NCI-H82 (cell line): ENCODE data around the gene TSPYL2.
A peak's percentile ranks its signal among the peaks of the same experiment; 100 is the strongest.

ENCODE experiments used
- DNase-seq: peaks from one replicate; lab custom pipeline; 2025; lab: John Stamatoyannopoulos, UW

Gene TSPYL2

GRCh38 chrX:53081925-53082772 is at the start of gene TSPYL2:
Gene TSPYL2, plus strand, starts transcription at chrX:53082367. Its CDS starts 132 bp downstream, at chrX:53082499.
- DNase-seq, result peak; percentile 98

- DNase-seq, result no peak
Observed at GRCh38 chrX:53036149-53036548, 46.0 kb upstream of the TSPYL2 start.

- DNase-seq, result no peak
Observed at GRCh38 chrX:53039236-53039635, 42.9 kb upstream of the TSPYL2 start.

- no peak for DNase-seq
Observed at GRCh38 chrX:53044995-53045394, 37.2 kb upstream of the TSPYL2 start.

- peak; percentile 45 for DNase-seq
Observed at GRCh38 chrX:53047228-53047627, 34.9 kb upstream of the TSPYL2 start.

- peak; percentile 86 for DNase-seq
Observed at GRCh38 chrX:53048169-53049126, 33.7 kb upstream of the TSPYL2 start, which contains the start of gene GPR173. Gene GPR173, plus strand, starts transcription at chrX:53048789. Its CDS starts 27,833 bp downstream, at chrX:53076622.

GRCh38 chrX:53049127-53049517 is 33.0 kb upstream of the TSPYL2 start:
- DNase-seq, result peak; percentile 43

GRCh38 chrX:53050841-53051240 is 31.3 kb upstream of the TSPYL2 start:
- DNase-seq, result no peak

- no peak for DNase-seq
Observed at GRCh38 chrX:53055244-53055849, 26.8 kb upstream of the TSPYL2 start.

- no peak for DNase-seq
Observed at GRCh38 chrX:53056292-53056691, 25.9 kb upstream of the TSPYL2 start.

- no peak for DNase-seq
Observed at GRCh38 chrX:53065104-53065503, 17.1 kb upstream of the TSPYL2 start.

- no peak for DNase-seq
Observed at GRCh38 chrX:53071064-53071463, 11.1 kb upstream of the TSPYL2 start.

- peak; percentile 88 for DNase-seq
Observed at GRCh38 chrX:53071604-53072417, 10.4 kb upstream of the TSPYL2 start.

- no peak for DNase-seq
Observed at GRCh38 chrX:53072418-53073114, 9.6 kb upstream of the TSPYL2 start.

- peak; percentile 95 for DNase-seq
Observed at GRCh38 chrX:53073115-53073586, 9.0 kb upstream of the TSPYL2 start.

- no peak for DNase-seq
Observed at GRCh38 chrX:53075011-53075410, 7.2 kb upstream of the TSPYL2 start.

GRCh38 chrX:53076671-53077070 is 5.5 kb upstream of the TSPYL2 start:
- no peak for DNase-seq

GRCh38 chrX:53077207-53078197 is 4.7 kb upstream of the TSPYL2 start:
- peak; percentile 22 for DNase-seq

GRCh38 chrX:53078943-53079342 is 3.2 kb upstream of the TSPYL2 start:
- DNase-seq, result no peak
